HG03558 (cell line): ENCODE data around the gene CAB39.

ENCODE experiments used
- ATAC-seq: cut with Tn5 transposase; IDR thresholded peaks from one replicate; pipeline ENCODE4 v1.9.1; 2021; ENCODE audit warnings: moderate number of reproducible peaks; ENCODE audit not compliant: unreplicated experiment; ENCODE audit errors: extremely low read depth

The CAB39 gene

DNA sequence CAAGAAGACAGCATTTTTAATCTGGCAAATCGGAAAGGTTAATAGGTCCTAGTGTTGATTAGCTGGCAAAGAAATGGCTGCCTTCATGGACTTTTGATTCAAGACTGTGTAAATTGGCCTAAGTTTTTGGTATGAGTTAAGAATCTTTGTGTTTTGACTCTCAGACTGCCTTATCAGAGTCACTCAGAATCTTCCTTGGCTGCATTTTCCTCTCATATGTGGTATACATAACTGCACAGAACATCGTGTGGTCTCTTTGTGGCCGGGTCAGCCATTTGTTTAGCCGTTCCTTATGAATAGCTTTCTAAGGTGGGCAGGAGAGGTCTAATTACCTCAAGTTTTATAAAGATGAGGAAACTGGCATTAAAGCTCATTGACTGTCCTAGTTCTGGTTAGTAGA, 30.1 kb downstream of the CAB39 start:
- no peak for ATAC-seq

DNA sequence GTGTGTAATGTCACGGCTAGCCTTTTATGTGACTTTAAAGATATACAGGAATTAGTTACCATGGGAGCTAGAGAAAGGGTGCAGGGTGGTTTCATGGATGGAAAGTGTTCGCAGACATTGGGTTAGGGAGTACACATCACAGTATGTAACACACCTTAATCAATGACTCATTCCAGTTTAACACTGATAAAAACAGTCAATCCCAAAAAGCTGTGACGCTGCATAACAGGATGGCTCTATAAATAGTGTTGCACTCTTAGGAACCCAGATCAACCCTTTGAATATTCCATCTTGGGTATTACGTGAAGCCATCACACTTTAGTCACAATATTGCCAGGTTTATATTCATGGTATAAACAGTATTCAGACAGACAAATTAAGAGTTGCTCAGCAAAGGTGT, 33.6 kb downstream of the CAB39 start:
- ATAC-seq: no peak

DNA sequence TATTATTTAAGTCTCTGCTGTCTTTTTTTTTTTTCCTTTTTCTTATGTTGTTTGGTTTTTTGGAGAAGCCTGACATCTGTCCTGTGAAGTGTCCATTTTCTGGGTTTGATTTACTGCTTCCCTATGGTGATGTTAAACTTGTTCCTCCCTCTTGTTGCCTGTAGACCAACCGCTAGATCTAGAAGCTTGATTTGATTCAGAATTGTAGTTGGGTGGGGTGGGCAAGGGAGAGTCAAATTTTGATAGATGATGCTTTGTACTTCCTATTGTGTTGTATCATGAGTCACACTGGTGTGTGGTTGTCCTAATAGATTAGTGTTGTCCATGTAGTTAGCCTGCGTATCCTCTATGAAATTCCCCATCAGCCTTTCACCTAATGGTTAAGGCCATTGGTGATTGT, 35.4 kb downstream of the CAB39 start:
- ATAC-seq: no peak

DNA sequence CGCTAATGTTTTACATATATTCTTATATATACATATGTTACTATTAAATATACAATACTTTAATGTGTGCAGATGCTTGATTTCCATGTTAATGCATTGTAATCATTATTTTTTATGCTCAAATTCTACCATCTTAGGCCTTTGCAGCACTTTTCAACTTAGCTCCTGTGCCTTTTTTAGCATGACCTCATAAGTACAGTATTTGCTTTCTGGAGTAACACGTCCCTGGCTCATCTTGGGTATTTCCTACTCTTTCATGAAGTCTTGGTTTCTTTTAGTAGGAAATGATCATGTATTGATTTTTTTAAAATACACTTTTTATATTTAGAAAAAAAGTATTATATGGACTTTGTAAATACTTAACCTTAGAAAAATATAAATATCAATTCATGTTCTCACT, 36.5 kb downstream of the CAB39 start:
- no peak for ATAC-seq

DNA sequence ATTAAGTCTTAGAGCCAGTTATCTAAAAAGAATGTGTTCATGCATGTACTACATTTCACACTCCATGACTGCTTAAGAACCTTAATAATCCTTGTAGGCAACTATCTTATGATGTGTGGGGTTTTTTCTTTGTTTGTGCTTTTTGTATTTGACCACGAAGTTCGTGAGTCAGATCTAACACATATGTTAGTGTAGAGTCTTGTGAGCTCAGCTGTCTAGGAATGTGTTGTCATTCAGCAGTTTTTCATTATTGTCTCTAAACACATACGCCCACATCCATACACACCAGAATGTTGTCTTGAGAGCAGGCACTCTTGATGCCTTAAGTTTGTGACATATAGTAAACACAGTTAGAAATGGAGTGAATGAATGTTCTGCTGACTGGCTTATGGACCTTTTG, 38.4 kb downstream of the CAB39 start:
- no peak for ATAC-seq

DNA sequence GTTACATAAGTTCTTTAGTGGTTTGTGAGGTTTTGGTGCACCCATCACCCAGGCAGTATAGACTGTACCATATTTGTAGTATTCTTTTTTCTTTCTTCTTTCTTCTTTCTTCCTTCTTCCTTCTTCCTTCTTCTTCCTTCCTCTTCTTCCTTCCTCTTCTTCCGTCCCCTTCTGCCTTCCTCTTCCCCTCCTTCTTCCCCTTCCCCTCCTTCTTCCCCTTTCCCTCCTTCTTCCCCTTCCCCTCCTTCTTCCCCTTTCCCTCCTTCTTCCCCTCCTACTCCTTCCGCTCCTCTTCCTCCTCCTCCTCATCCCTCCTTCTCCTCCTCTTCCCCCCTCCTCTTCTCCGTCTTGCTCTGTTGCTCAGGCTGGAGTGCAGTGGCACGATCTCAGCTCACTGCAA, 41.6 kb downstream of the CAB39 start:
- ATAC-seq: no peak

DNA sequence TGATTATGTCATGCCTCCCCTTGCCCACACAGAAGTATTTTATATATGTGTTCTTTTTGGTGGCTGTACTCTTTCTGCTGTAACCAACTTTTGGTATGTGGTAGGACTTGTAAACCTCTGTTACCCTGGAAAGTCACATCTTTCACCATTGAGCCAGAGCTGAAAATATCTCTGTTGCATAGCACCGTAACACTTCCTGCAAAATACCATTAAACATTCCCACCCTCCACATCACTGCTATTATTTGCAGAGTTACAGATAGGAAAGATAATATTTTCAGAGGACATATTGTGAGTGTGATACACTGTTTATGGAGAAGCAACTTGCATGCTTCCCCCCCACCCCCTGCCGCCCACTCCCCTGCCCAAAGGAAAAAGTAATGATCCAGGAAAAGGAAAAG, 44.8 kb downstream of the CAB39 start:
- ATAC-seq: no peak

DNA sequence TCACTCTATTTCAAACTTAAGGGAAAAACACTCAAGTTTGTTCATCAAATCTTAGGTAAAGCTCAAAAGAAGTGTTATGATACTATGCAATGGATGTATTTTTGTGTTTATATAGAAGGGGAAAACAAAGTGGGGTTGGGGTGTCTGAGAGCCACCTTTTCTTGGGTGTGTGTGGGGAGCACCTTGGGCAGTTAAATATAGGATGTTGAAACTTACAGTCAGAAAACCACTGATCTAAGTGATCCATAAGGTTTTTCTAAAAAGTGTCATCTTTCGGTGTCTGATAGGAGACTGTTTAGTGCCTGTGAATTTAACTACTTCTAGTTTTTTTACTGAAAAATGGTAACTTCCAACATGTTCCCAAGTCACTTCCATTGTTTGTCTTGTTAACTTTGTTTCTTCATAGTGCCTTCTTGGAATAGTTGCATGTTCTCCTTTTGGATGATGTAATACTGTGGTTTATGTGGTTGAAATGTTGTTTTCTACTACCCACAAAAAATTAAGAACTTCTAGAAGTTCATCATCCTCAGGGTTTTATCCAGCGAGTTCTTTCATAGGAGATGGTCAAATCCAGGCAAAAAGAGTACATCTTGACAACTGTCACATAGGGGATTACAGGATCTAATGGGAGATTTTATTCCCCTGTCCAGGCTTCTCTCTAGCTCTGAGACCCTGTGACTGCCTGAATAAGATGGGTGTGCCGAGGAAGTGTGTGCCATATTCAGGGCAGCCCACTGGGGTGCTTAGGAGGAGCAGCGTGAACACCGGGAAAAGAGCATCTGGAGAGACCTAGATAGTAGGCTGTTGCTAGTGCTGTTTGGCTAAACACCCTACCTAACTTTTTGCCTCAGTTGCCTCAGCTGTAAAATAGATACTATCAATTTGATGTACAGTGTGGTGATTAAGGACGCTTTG, 46.2 kb downstream of the CAB39 start:
- no peak for ATAC-seq

DNA sequence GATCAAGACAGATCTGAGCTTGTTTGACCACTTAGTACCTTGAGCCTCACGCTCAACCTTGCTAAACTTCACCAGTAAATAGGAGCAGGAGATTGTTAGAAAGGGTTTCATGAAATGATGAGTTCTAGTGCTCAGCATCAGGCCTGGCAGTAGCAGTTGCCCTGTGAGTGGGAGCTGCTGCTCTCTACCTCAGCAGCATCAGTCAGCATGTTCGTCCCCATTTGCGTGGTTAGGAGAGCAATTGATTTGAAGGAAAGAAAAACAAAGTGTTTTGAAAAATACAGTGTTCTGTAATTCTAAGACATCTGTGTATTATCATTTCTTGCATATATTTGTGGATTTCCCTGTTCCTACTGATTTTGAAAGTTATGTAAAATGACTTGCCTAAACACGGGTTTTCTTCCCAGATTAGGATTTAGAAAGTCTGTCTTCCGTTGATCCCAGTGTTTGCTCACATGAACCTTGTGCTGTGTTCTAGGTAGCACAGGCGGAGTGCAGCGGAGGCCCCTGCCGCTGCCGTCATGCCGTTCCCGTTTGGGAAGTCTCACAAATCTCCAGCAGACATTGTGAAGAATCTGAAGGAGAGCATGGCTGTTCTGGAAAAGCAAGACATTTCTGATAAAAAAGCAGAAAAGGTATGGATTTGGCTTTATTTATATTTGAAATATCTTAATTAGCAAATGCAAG, 47.0 kb downstream of the CAB39 start:
- no peak for ATAC-seq

DNA sequence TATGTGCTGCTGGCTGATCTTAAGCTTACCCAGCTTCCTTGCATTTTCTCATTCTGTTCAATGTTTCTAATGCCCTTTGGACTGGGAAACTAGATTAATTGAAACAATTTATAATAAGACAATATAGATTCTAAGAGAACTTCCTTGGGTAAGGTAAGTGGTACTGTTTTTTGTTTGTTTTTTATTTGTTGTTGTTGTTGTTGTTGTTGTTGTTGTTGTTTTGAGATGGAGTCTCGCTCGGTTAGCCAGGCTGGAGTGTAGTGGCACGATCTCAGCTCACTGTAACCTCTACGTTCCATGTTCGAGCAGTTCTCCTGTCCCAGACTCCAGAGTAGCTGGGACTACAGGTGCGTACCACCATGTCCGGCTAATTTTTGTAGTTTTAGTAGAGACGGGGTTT, 49.1 kb downstream of the CAB39 start:
- no peak for ATAC-seq

DNA sequence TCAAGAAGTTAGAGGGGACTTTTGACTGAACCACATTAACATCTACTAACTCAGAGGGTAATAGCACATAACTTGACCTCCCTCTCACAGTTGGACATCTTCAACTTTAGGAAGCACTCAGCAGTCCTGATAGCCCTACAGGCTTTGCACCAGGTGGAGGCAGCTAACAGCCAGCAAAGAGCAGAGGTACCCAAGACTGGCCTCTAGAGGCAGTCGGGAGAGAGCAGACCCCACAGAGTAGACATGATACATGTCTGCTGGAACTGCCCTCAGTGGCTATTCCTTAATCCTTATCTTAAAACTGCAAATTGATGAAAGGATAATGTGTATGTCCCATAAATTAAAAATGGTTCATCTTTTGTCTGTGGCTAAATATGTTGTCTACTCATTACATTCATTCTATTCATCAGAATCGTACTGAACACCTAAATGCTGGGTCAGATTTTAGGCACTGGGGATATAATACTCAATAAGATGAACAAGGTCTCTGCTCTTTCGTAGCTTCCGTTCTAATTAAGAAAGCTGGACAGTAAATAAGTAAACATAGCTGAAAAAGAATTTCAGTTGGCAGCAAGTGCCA, 49.8 kb downstream of the CAB39 start:
- no peak for ATAC-seq

DNA sequence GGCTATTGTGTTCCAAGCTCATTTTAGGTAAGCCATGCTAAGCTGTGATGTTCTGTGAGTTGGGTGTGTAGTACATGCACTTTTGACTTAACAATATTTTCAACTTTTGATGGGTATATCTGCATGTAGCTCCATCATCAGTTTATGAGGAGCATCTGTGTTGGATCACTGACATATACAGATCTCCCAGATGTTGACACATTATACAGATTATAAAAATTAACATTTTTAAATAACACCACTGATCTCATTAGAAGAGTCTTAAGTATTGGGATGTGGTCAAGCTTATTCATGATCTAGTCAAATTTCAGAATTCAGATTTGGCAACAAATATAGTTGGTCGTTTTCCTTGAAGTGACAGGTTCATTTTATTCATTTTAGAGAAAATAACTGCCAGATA, 51.7 kb downstream of the CAB39 start:
- no peak for ATAC-seq

DNA sequence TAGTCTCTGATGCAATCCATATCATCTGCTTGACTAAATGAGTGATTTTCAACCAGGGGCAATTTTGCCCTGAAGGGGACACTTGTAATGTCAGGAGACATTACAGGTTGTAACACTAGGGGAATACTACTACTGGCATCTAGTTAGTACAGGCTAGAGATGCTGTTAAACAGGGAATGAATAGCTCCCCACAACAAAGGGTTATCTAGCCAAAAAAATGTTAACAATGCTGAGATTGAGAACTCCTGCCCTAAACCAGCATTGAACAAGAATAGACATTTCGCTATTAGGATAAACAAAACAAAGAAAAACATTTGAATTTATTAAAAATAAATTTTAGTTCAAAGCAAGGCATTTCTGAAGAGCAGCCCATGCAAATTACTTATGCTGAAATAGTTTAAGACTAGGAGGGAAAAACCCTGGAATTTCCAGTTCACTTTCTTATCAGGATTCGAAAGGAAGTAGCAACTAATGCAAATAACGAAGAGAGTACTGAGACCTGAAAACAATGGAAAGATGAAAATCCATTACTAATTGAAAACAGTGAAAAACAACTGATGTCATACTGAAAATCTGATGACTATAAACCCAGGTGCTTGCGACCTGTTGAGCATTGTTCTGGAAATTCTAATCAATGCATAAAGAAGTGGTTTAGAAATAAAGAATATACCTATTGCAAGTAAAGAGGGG, 53.1 kb downstream of the CAB39 start:
- ATAC-seq: no peak

DNA sequence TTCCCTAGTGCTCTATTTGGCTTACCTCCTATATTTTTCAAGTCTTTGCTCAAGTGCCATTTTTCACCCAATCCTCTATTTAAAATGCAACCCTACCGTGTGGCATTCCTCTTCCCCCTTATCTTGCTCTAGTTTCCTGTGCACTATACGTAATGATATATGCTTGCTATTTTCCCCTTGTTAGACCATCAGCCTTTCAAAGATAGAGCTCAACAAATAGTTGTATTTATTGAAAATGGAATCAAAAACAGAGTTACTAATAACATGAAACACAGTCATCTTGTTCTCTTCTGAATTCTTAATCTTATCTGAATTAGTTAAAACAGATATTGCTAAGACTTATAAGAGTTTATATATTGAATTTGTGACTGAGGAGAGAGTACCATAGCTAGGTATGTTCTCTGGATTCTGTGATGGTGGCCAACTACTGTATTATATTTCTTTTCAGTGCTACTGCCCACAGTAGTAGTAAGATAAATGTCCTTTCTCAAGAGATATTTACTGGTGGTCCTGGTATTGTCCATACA, 55.3 kb downstream of the CAB39 start:
- no peak for ATAC-seq

DNA sequence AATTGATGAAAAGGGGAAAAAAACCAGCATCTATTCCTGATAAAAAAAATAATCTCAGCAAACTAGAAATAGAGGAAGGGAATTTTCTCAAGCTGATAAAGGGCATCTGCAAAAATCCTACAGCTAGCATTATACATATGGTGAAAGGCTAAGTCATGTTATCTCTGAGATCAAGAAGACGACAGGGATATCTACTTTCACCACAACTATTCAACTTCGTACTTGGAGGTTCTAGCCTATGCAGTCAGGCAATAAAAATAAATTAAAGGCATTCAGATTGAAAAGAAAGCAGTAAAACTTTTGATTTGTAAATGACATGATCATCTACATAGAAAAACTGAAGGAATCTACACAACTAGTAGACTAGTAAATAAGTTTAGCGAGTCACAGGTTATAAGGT, 58.2 kb downstream of the CAB39 start:
- no peak for ATAC-seq

DNA sequence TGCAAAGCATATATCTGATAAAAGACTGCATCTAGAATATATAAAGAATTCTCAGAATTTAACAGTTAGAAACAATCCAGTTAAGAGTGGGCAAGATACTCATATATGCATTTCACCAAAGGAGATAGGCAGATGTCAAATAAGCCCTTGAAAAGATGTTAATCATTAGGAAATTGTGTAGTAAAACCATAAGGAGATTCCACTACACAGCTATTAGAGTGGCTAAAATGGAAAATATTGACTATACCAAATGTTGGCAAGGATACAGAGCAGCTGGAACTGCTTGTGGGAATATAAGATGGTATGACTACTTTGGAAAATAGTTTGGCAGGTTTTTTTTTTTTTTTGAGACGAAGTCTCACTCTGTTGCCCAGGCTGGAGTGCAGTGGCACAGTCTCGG, 59.5 kb downstream of the CAB39 start:
- no peak for ATAC-seq

DNA sequence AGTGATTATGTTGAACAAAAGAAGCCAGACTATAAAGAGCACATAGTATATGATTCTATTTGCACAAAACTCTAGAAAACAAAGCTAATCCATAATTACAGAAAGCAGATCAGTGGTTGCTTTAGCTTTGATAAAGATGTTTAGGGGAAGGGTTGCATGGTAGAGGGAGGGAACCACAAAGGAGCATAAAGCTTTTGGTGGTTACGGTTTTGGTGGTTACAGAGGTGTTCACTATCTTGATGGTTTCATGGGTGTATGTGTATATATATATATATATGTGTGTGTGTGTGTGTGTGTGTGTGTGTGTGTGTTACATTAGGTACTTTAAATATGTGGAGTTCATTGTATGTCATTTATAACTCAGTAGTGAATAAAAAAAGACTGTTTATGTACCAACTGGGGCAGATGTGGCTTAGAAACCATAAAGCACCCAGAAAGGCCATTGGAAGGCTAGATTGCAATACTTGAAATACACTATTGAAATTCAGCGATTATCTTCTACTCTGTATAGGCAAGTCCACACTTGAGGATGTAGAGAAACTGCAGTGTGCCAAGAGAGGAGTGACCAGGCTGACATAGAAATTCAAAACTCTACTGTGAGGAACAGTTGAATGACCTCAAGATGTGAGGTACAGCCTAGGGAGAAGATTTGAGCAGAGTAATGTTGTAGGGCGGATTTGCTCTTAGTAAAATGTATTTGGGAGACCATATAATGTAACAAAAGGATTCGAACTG, 60.6 kb downstream of the CAB39 start:
- ATAC-seq: no peak

DNA sequence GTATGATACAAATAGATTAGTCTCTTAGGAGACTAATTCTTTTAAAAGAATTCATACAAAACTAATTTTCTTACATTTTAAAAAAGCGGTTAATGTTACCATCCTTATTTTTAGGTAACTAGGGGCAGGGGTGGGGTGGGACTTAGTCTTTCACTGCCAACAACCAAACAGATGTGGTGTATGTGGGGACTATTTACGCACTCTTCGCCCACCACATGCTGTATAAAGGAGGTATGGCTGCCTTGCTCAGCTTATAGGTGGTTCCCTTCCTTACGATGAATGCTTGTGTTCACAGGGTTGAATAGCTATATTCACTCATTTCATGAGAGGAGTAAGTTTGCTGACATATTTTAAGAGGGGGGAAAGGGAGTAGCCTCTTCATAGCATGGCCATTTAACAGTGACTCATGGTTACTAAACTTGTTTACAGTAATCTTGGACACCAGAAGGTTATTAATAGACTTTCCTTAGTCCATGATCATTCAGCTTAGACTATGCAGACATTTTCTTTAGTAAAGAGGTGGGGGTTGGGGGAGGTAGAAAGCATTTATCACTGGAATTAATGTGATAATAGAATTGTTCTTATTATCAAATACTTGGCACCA, 61.8 kb downstream of the CAB39 start:
- ATAC-seq: no peak

DNA sequence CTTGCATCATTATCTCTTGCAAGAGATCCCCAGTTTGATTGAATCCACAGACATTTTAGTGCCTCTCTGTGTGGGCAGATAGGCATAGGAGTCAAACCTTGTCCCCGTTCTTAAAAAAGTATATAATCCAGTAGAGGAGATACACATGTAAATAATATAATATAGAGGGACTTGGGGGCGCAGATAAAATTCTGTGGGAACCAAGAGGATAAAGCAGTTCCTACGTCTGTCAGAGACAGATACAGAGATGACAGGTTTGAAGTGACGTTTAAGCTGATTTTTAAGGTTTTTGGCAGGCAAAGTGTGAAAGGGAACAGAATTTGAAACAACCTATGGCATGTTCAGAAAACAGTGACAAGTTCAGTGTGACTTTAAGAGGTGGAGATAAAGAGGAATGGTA, 63.1 kb downstream of the CAB39 start:
- ATAC-seq: no peak

DNA sequence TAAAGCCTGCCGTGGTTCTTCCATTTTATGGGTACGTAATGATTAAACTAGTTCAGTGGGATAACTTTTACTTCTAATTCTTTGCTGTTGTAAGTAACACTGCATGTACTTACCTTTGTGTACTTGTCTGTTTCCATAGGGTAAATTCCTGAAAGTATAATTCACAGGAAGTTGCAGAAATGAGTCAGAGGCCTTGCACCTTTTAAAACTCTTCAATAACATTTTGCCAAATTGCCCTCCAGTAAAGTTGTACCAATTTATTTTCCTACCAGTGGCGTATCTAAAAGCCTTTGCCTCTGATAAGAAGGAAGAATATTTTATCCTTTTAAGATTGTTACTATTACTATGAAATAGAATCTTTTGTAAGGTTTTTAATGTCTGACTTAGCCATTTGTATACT, 65.1 kb downstream of the CAB39 start:
- no peak for ATAC-seq
